NB4 (cell line): ENCODE measurements around the gene GP1BB.
"Not testable (repeated sequence)": the region's sequence is repeated elsewhere in the genome, so short reads cannot be mapped to it uniquely, and the experiment has no call there.

Experiments
- DNase-seq: peaks from one replicate; pipeline ENCODE4 v3.0.0; 2010; ENCODE audit warnings: low read depth
- H3K4me3 ChIP-seq: one replicate; pipeline ENCODE4 v1.5.1; 2011; ENCODE audit warnings: mild to moderate bottlenecking, low read depth, low read length, moderate library complexity
- CTCF ChIP-seq: IDR thresholded peaks from one replicate; pipeline ENCODE4 v1.5.1; 2012; ENCODE audit warnings: low read depth, low read length
- MYC ChIP-seq: IDR thresholded peaks from 2 replicates; pipeline ENCODE4 v1.6.1; 2011; ENCODE audit warnings: low read depth, low read length
- POLR2A ChIP-seq: IDR thresholded peaks from 2 replicates; pipeline ENCODE4 v1.6.1; 2011; ENCODE audit warnings: mild to moderate bottlenecking; ENCODE audit not compliant: insufficient read length; ENCODE audit errors: extremely low read depth
- TF ChIP-seq, protein P1 (sequence below): IDR thresholded peaks from 2 replicates; pipeline ENCODE4 v1.6.1; 2011; ENCODE audit warnings: low read depth, low read length

GP1BB gene

DNA sequence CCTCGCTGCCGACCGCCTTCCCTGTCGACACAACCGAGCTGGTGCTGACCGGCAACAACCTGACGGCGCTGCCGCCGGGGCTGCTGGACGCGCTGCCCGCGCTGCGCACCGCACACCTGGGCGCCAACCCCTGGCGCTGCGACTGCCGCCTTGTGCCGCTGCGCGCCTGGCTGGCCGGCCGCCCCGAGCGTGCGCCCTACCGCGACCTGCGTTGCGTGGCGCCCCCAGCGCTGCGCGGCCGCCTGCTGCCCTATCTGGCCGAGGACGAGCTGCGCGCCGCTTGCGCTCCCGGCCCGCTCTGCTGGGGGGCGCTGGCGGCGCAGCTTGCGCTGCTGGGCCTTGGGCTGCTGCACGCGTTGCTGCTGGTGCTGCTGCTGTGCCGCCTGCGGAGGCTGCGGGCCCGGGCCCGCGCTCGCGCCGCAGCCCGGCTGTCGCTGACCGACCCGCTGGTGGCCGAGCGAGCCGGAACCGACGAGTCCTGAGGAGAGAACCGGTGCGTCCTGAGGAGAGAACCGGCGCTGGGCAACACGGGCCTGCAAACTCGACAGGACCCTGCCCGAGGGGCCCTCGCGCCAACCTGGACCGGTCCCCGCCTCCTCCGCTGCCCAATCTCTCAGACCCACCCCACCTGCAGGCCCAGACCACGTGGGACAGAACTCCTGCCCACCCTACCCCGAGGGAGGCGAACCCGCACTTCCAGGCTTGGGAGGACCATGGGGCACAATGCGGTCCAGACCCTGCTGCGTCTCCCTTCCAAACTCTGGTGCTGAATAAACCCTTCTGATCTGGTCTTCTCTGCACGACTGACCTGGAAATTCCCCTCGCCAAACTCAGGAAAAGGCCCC lies 866 bp downstream of the GP1BB start:
- H3K4me3 ChIP-seq: peak overlapping the region; percentile 21
- DNase-seq: peak; percentile 72
- TF ChIP-seq POLR2A: no peak
- TF ChIP-seq CTCF: peak; percentile 21

DNA sequence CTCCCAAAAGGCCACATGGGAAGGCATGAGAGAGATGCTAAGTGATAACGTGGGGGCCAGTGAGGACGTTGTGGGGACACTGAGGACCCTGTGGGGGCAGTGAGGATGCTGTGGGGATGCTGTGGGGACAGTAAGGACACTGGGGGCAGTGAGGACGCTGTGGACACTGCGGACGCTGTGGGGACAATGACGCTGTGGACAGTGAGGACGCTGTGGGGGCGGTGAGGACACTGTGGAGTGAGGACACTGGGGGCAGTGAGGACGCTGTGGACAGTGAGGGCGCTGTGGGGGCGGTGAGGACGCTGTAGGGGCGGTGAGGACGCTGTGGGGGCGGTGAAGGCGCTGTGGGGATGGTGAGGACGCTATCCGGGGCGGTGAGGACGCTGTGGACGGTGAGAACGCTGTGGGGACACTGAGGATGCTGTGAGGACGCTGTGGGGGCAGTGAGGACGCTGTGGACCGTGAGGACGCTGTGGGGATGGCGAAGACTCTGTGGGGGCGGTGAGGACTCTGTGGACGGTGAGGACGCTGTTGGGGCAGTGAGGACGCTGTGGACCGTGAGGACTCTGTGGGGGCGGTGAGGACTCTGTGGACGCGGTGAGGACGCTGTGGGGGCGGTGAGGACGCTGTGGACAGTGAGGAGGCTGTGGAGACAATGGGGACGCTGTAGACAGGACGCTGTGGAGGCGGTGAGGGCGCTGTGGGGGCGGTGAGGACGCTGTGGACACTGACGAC lies 1.8 kb downstream of the GP1BB start:
- no peak overlapping the region for H3K4me3 ChIP-seq
- DNase-seq: no peak
- TF ChIP-seq CTCF: no peak
- no peak for TF ChIP-seq MYC
- TF ChIP-seq POLR2A: no peak
- TF ChIP-seq, protein P1, sequence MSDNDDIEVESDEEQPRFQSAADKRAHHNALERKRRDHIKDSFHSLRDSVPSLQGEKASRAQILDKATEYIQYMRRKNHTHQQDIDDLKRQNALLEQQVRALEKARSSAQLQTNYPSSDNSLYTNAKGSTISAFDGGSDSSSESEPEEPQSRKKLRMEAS: no peak

DNA sequence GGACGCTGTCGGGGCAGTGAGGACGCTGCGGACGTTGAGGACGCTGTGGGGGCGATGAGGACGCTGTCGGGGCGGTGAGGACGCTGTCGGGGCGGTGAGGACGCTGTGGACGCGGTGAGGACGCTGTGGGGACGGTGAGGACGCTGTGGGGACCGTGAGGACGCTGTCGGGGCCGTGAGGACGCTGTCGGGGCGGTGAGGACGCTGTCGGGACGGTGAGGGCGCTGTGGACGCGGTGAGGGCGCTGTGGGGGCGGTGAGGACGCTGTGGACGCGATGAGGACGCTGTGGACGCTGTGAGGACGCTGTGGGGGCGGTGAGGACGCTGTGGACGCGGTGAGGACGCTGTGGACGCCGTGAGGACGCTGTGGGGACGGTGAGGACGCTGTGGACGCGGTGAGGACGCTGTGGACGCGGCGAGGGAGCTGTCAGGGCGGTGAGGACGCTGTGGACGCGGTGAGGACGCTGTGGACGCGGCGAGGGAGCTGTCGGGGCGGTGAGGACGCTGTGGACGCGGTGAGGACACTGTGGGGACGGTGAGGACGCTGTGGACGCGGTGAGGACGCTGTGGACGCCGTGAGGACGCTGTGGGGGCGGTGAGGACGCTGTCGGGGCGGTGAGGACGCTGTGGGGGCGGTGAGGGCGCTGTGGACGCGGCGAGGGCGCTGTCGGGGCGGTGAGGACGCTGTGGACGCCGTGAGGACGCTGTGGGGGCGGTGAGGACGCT lies 2.9 kb downstream of the GP1BB start:
- DNase-seq, H3K4me3 ChIP-seq: not testable (repeated sequence)

DNA sequence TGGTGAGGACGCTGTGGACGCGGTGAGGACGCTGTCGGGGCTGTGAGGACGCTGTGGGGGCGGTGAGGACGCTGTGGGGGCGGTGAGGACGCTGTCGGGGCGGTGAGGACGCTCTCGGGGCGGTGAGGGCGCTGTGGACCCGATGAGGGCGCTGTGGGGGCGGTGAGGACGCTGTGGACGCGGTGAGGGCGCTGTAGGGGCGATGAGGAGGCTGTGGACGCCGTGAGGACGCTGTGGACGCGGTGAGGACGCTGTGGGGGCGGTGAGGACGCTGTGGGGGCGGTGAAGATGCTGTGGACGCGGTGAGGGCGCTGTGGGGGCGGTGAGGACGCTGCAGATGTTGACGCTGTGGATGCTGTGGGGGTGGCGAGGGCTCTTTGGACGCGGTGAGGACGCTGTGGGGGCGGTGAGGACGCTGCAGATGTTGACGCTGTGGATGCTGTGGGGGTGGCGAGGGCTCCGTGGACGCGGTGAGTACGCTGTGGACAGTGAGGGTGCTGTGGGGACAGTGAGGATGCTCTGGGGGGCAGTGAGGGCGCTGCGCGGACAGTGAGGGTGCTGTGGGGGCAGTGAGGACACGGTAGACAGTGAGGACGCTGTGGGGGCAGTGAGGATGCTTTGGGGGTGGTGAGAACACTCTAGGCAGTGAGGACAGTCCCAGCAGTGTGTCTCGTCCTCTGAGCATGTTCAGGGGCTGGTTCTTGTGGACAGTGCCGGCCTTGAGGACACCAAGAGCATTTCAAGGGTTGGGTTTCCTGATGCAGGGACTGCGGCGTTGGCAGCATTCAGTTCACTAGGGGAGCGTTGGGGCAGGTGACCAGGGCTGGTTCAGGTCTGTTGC lies 4.2 kb downstream of the GP1BB start:
- DNase-seq: no peak
- TF ChIP-seq CTCF: no peak
- TF ChIP-seq MYC: no peak
- no peak for TF ChIP-seq POLR2A
- TF ChIP-seq, protein P1: no peak
- no peak overlapping the region for H3K4me3 ChIP-seq

DNA sequence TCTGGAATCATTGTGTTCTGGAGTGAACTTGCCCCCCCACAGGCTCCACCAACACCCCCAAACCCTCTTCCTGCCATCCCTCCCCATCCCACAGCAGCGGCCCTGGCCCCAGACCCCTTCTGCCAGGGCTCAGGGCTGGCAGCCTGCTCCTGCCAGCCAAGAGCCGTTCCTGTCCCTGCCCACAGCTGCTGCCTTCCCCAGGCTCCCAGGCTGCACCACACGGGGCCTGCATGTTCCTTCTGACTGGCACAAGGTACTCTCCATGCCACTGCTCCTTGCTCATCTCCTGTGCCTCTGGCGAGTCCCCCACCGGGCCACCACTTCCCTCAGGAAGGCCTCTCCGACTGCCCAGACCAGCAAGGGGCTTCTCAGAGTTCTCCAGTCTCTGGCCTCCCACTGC lies 4.9 kb downstream of the GP1BB start:
- no peak overlapping the region for H3K4me3 ChIP-seq
- no peak for TF ChIP-seq POLR2A
- TF ChIP-seq, protein P1: no peak
- TF ChIP-seq MYC: no peak
- TF ChIP-seq CTCF: no peak
- no peak for DNase-seq

DNA sequence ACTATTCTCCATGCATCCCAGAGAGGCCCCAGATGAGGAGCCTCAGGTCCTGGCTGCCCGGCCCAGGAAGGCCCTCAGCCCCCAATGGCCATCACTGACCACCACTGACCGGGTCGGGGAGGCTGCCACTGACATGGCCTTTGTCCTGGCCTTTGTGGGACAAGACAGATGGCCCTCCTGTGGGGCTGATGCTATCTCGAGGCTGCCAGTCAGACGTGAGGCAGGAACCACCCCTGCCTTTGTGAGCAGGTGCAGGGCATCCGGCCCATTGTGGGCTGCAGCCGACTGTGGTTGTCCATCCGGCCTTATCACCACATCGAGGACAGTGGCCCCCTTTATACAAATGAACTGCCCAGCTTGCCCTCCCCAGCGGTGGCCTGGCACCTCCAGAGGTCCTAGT lies 5.5 kb downstream of the GP1BB start:
- DNase-seq: no peak
- TF ChIP-seq MYC (no peak), POLR2A (no peak), CTCF (no peak)
- TF ChIP-seq, protein P1: no peak
- no peak overlapping the region for H3K4me3 ChIP-seq
